ENCODE measurements around the gene IFNB1. TPM values are rescaled to one million over a fixed set of nuclear protein-coding genes. Genes with fewer than 3 reads are reported as not detected.

Gene IFNB1
- total and polyA plus RNA-seq, 2 donors (not counting 1 experiment from before 2014, with no cell fraction given) = 0.17 TPM; not detected in 1

- Histone ChIP-seq H3K79me2 (ENCODE audit: control insufficient read depth, insufficient read depth, low read length) (no peaks in the 10 kb centered on the region), H3K4me1 (ENCODE audit: control insufficient read depth, extremely low read depth, insufficient read depth, low read length) (no peaks in the 10 kb centered on the region)
These were observed 8.8 kb upstream of the IFNB1 start for GRCh38 chr9:21086538-21086937.

GRCh38 chr9:21085005-21085404 lies 7.3 kb upstream of the IFNB1 start:
- Histone ChIP-seq H3K4me2 (ENCODE audit: extremely low read depth, insufficient read depth, low read length) (no peak overlapping the region), H3K4me3 (replicated peaks in 1 of 4; ENCODE audit: control extremely low read depth in 1 of 4, insufficient read depth in 1 of 4, low read depth in 3 of 4, low read length in 4 of 4) (no peak overlapping the region), H3K9ac (ENCODE audit: insufficient read depth, low read length) (no peak overlapping the region), H3K27me3 (ENCODE audit: control insufficient read depth, insufficient read depth, low read length) (no peaks in the 10 kb centered on the region), H4K20me1 (ENCODE audit: control insufficient read depth, extremely low read depth, insufficient read depth, low read length) (no peaks in the 10 kb centered on the region), H3K4me1 (ENCODE audit: control insufficient read depth, extremely low read depth, insufficient read depth, low read length) (no peaks in the 10 kb centered on the region), H3K36me3 (ENCODE audit: control insufficient read depth, insufficient read depth, low read length) (no peaks in the 10 kb centered on the region), H3K27ac (ENCODE audit: insufficient read depth, low read length) (no peak overlapping the region), H3K9me3 (ENCODE audit: control insufficient read depth, insufficient read depth, low read depth, low read length) (no peaks in the 10 kb centered on the region), H2AFZ (ENCODE audit: low read length) (no peak overlapping the region), H3K79me2 (ENCODE audit: control insufficient read depth, insufficient read depth, low read length) (no peaks in the 10 kb centered on the region)
- DNase-seq (ENCODE audit: low read depth in 2 of 2) = no peak
- TF ChIP-seq CTCF (conservative IDR thresholded peaks at IDR 0.05 in 1 of 2, IDR thresholded peaks at IDR 0.05 in 1 of 2; ENCODE audit: low read depth in 1 of 2, low read length in 2 of 2) = no peak
- no peak for TF ChIP-seq EZH2 (IDR thresholded peaks at IDR 0.05; ENCODE audit: low read length, missing control alignments)

More at GRCh38 chr9:21086538-21086937, 8.8 kb upstream of the IFNB1 start:
- Histone ChIP-seq H3K36me3 (ENCODE audit: control insufficient read depth, insufficient read depth, low read length) (no peaks in the 10 kb centered on the region), H2AFZ (ENCODE audit: low read length) (no peak overlapping the region), H3K4me2 (ENCODE audit: extremely low read depth, insufficient read depth, low read length) (no peak overlapping the region), H3K4me3 (replicated peaks in 1 of 4; ENCODE audit: control extremely low read depth in 1 of 4, insufficient read depth in 1 of 4, low read depth in 3 of 4, low read length in 4 of 4) (no peak overlapping the region), H3K9me3 (ENCODE audit: control insufficient read depth, insufficient read depth, low read depth, low read length) (no peaks in the 10 kb centered on the region), H4K20me1 (ENCODE audit: control insufficient read depth, extremely low read depth, insufficient read depth, low read length) (no peaks in the 10 kb centered on the region), H3K9ac (ENCODE audit: insufficient read depth, low read length) (no peak overlapping the region), H3K27me3 (ENCODE audit: control insufficient read depth, insufficient read depth, low read length) (no peaks in the 10 kb centered on the region), H3K27ac (ENCODE audit: insufficient read depth, low read length) (no peak overlapping the region)
- DNase-seq (ENCODE audit: low read depth in 2 of 2) = no peak
- TF ChIP-seq CTCF (conservative IDR thresholded peaks at IDR 0.05 in 1 of 2, IDR thresholded peaks at IDR 0.05 in 1 of 2; ENCODE audit: low read depth in 1 of 2, low read length in 2 of 2) = no peak
- no peak for TF ChIP-seq EZH2 (IDR thresholded peaks at IDR 0.05; ENCODE audit: low read length, missing control alignments)

GRCh38 chr9:21084242-21084850 lies 6.6 kb upstream of the IFNB1 start:
- Histone ChIP-seq H3K9ac (ENCODE audit: insufficient read depth, low read length) (no peak overlapping the region), H3K27ac (ENCODE audit: insufficient read depth, low read length) (no peak overlapping the region), H3K36me3 (ENCODE audit: control insufficient read depth, insufficient read depth, low read length) (no peaks in the 10 kb centered on the region), H2AFZ (ENCODE audit: low read length) (no peak overlapping the region), H3K27me3 (ENCODE audit: control insufficient read depth, insufficient read depth, low read length) (no peaks in the 10 kb centered on the region), H3K4me3 (replicated peaks in 1 of 4; ENCODE audit: control extremely low read depth in 1 of 4, insufficient read depth in 1 of 4, low read depth in 3 of 4, low read length in 4 of 4) (no peak overlapping the region), H4K20me1 (ENCODE audit: control insufficient read depth, extremely low read depth, insufficient read depth, low read length) (no peaks in the 10 kb centered on the region), H3K79me2 (ENCODE audit: control insufficient read depth, insufficient read depth, low read length) (no peaks in the 10 kb centered on the region), H3K9me3 (ENCODE audit: control insufficient read depth, insufficient read depth, low read depth, low read length) (no peaks in the 10 kb centered on the region), H3K4me1 (ENCODE audit: control insufficient read depth, extremely low read depth, insufficient read depth, low read length) (no peaks in the 10 kb centered on the region), H3K4me2 (ENCODE audit: extremely low read depth, insufficient read depth, low read length) (no peak overlapping the region)
- DNase-seq (ENCODE audit: low read depth in 2 of 2) = no peak
- no peak for TF ChIP-seq EZH2 (IDR thresholded peaks at IDR 0.05; ENCODE audit: low read length, missing control alignments)
- no peak for TF ChIP-seq CTCF (conservative IDR thresholded peaks at IDR 0.05 in 1 of 2, IDR thresholded peaks at IDR 0.05 in 1 of 2; ENCODE audit: low read depth in 1 of 2, low read length in 2 of 2)

Measured in fibroblast of lung (primary cell).